Ovary (tissue), 3 donors: ENCODE results near the gene VEGFB.

Experiments
- EP300 ChIP-seq: sonication (generic); formaldehyde crosslinking; IDR thresholded peaks from one replicate; pipeline ENCODE4 v1.6.1; 2017; ENCODE audit warnings: antibody characterized with exemption
- POLR2A ChIP-seq: fragments of 450-650 bp; IDR thresholded peaks from one replicate; pipeline ENCODE4 v1.6.1; 2017; ENCODE audit warnings: antibody characterized with exemption, mild to moderate bottlenecking, moderate library complexity
- TF ChIP-seq, protein P1 (sequence below), 3 donors: fragments of 450-650 bp in 2 of 3; fragments of 200-600 bp in 1 of 3; IDR thresholded peaks; one replicate each; pipeline versions ENCODE4 v1.5.1 to v1.8.0; 2016 to 2022; ENCODE audit warnings: antibody characterized with exemption in 3 of 3, mild to moderate bottlenecking in 1 of 3
- donor health status: DM: no; HTN: no; CAD: no.

- TF ChIP-seq, protein P1, sequence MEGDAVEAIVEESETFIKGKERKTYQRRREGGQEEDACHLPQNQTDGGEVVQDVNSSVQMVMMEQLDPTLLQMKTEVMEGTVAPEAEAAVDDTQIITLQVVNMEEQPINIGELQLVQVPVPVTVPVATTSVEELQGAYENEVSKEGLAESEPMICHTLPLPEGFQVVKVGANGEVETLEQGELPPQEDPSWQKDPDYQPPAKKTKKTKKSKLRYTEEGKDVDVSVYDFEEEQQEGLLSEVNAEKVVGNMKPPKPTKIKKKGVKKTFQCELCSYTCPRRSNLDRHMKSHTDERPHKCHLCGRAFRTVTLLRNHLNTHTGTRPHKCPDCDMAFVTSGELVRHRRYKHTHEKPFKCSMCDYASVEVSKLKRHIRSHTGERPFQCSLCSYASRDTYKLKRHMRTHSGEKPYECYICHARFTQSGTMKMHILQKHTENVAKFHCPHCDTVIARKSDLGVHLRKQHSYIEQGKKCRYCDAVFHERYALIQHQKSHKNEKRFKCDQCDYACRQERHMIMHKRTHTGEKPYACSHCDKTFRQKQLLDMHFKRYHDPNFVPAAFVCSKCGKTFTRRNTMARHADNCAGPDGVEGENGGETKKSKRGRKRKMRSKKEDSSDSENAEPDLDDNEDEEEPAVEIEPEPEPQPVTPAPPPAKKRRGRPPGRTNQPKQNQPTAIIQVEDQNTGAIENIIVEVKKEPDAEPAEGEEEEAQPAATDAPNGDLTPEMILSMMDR (IDR thresholded peaks at IDR 0.05), result no peak
- TF ChIP-seq EP300, result no peak
- no peak for TF ChIP-seq POLR2A
Measured at GRCh38 chr11:64232967-64233315, 1.4 kb upstream of the VEGFB start.
